22Rv1 (cell line): ENCODE results near the gene ANKK1.

Experiments
- H3K27ac ChIP-seq: fragments of 450-650 bp; 2 replicates; pipeline ENCODE4 v1.5.1; 2017
- ZFX ChIP-seq: fragments of 450-650 bp; IDR thresholded peaks from 2 replicates; pipeline ENCODE4 v1.6.1; 2017; ENCODE audit warnings: antibody characterized with exemption, borderline replicate concordance
- TF ChIP-seq, protein P1 (sequence below): fragments of 450-650 bp; IDR thresholded peaks from 2 replicates; pipeline ENCODE4 v1.5.1; 2017; ENCODE audit warnings: mild to moderate bottlenecking

ANKK1 gene

DNA sequence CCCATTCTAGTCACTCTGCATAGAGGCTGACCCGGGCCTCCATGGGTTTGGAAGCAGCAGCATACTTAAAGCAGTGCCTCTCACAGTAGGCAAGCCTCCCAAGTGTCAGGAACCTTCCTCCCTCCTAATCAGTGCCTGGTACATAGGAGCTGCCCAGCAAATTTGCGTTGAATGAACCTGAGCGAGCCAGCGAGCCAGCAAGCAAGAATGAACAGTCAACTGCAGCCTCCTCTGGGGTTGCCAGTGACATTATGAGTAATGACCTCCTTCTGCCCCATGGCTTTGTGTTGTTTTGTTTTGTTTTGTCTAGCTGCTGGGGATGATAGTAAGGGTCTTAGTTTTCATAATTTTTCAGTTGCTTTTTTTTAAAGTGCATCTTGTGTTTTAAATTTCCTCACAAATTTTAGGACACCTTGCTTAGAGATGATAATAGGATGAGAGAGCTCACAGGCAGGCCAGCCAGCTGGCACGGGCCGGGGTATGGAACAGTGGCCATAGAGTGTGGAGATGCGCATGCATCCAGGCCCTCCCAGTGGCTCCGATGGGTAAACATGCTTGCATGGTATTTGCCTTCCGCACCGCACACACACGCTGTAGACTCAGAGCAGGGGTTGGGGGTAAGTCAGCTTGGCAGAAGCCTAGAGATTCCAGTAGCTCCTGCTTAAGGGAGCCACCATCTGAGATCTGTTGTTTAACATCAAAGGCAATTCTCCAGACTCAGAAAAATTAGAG, 37.1 kb upstream of the ANKK1 start:
- no peak overlapping the region for H3K27ac ChIP-seq
- no peak for TF ChIP-seq ZFX
- TF ChIP-seq, protein P1, sequence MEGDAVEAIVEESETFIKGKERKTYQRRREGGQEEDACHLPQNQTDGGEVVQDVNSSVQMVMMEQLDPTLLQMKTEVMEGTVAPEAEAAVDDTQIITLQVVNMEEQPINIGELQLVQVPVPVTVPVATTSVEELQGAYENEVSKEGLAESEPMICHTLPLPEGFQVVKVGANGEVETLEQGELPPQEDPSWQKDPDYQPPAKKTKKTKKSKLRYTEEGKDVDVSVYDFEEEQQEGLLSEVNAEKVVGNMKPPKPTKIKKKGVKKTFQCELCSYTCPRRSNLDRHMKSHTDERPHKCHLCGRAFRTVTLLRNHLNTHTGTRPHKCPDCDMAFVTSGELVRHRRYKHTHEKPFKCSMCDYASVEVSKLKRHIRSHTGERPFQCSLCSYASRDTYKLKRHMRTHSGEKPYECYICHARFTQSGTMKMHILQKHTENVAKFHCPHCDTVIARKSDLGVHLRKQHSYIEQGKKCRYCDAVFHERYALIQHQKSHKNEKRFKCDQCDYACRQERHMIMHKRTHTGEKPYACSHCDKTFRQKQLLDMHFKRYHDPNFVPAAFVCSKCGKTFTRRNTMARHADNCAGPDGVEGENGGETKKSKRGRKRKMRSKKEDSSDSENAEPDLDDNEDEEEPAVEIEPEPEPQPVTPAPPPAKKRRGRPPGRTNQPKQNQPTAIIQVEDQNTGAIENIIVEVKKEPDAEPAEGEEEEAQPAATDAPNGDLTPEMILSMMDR = no peak

DNA sequence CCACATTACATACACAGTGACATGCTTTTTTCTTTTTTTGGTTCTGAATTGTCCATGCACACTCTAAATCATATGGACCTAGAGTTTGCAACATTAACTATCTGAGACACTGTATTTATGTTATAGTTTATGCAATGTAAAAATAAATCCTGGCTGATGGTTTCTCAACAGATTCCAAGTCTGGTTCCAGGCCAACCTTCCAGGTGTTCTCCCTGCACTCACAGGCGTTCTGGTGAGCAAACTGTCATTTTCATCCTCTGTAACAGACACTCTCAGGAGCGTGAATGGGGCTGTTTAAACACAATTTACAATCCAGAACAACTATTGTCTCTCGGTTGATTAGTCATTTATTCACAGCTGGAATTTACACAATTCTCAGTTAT, 36.5 kb upstream of the ANKK1 start:
- TF ChIP-seq ZFX = no peak
- TF ChIP-seq, protein P1 = no peak
- H3K27ac ChIP-seq = no peak overlapping the region

DNA sequence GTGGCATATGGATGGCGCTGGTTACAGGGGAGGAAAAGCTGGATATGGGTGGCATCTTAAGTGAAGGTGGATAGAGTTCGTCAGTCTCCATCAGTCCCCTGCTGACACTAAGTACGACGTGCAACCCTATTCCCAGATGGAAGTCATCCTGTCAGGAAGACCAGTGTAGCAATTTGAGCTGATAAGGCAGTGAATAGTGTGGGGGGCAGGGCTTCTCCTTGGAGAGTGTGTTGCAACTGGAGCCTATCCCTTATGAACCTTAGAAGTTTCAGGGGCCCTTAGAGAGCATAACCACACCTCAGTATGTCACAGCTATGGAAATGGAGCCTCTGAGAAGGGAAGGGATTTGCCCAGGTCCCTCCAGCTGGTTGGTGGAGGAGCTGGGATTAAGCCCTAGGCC, 36.1 kb upstream of the ANKK1 start:
- no peak overlapping the region for H3K27ac ChIP-seq
- TF ChIP-seq, protein P1 = no peak
- TF ChIP-seq ZFX = no peak

DNA sequence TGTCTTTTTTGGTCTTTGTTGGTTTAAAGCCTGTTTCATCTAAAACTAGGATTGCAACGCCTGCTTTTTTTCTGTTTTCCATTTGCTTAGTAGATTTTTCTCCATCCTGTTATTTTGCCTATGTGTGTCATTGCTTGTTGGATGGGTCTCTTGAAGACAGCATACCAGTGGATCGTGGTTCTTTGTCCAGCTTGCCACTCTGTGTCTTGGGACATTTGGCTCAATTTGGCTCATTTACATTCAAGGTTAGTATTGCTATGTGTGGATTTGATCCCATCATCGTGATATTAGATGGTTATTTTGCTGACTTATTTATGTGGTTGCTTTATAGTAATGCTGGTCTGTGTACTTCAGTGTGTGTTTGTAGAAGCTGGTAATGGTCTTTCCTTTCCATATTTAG, 31.4 kb upstream of the ANKK1 start:
- TF ChIP-seq ZFX = no peak
- TF ChIP-seq, protein P1 = no peak
- no peak overlapping the region for H3K27ac ChIP-seq

DNA sequence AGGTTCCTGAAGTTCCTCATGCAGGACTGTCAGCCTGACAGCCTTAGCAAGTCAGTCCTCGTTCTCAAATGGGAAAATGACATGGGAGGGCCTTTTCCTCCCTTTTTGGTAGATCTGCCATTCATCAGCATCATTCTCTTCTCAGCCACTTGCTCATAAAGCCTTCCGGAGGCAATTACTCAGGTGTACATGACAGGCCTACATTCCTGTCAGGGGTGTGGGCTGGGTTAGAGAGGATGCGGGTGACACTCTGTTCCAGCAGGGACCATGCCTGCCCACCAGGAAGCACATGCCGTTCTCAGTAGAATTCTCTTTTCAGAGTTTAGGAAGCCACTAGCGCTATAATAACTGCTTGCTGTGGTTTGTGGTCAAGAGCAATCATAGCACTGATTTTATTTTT, 24.2 kb upstream of the ANKK1 start:
- no peak for TF ChIP-seq ZFX
- TF ChIP-seq, protein P1 = no peak
- no peak overlapping the region for H3K27ac ChIP-seq

DNA sequence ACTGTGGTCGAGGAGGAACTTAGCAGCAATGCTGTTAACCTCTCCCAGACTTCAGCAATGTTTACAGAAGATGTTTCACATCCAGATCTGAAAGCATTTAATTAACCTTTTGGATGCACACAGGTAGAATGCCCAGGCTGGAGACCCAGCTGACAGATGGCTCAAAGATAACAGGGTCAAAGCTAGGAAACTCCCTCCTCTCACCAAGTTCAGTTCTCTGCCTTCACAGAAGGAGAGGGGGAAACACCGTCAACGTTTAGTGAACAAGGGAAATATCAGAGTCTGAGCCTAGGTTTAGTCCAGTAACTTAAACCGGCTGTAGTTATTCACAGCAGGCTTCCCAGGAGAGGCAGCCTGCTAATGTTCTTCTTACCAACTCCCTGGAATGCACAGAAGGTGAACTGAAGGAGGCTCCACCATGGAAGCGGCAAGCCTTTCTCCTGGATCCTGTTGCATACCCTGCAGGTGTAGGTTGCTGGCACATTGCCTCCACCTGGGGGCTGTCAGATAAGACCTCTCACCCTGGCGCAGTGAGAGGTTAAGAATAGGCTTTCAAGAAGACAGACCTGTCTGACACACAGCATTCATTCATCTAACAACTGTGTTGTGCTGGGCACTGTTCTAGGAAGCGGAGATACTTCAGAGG, 23.5 kb upstream of the ANKK1 start:
- no peak for TF ChIP-seq ZFX
- no peak overlapping the region for H3K27ac ChIP-seq

DNA sequence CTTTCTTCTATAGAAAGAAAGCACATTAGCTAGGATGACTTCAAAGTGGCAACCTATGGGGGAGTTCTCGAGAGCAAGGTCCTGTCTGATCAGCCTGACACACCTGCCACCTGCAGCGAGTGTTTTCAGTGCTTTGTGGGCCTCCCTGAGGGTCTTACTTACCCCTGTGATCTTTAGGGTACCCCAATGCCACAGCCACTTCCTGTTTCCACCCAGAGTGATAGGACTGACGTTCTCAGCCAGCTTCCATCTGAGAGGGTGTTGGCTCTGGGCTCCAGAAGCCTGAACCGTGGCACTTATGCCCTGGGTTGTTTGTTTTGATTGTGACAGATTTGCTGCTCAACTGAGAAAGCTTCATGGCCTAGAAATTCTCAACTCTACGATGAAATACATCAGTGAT, 21.7 kb upstream of the ANKK1 start:
- no peak for TF ChIP-seq ZFX
- TF ChIP-seq, protein P1 = no peak
- no peak overlapping the region for H3K27ac ChIP-seq
